CD1c-positive myeloid dendritic cell (primary cell): Measurements from ENCODE around the gene RANBP17.

Experiments used
- DNase-seq: peaks from one replicate; pipeline ENCODE4 v3.0.0-alpha.2; 2016; ENCODE audit errors: extremely low spot score

Gene RANBP17

GRCh38 chr5:171249460-171249859 is 387.6 kb downstream of the RANBP17 start:
- no peak for DNase-seq

GRCh38 chr5:171250738-171251137 is 388.9 kb downstream of the RANBP17 start:
- no peak for DNase-seq

DNA sequence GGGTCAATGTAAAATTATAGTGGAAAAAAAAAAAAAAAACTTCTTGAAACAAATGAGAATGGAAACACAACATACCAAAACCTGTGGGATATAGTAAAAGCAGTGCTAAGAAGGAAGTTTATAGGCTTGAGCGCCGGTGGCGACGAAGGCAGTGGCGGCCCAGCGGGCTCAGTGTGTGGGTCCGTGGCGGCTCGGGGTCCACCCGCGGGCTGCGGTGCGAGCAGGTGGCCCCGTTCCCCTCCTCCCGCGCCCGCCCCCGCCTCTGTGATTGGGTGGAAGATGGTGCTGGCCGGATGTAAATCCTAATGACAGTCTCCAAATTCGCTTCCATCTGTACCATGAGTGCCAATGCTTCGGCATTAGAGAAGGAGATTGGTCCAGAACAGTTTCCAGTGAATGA is 389.7 kb downstream of the RANBP17 start:
- DNase-seq: no peak

DNA sequence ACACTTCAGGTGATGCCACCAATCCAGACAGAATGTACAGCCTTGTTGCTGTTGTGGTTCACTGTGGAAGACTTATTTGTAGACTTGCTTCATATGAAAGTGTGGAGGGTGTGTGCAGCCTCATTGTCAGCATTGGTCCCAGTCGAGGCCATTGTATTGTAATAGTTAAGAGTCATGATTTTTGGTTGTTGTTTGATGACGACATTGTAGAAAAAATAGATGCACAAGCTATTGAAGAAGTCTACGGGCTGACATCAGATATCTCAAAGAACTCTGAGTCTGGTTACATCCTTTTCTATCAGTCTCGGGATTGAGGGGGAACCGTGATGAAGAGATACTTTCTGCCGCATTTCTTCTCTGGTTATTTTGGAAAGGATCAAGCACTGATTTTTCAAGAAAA is 390.9 kb downstream of the RANBP17 start:
- DNase-seq: no peak

DNA sequence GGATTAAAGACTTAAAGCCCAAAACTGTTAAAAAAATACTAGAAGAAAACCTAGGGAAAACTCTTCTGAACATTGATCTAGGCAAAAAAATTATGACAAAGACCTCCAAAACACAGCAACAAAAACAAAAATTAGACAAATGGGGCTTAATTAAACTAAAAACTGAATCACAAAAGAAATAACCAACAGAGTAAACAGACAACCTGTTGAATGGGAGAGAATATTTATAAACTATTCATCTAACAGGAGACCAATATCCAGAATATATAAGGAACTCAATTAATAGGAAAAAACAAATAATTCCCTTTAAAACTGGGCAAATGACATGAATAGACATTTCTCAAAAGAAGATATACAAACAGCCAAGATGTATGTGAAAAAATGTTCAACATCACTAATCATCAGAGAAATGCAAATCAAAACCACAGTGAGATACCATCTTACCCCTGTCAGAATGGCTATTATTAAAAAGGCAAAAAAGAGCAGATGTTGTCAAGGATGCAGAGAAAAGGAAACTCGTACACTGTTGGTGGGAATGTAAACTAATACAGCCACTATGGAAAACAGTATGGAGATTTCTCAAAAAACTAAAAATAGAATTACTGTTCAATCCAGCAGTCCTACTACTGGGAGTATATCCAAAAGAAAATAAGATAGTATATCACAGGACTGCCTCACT is 397.1 kb downstream of the RANBP17 start:
- DNase-seq: no peak

GRCh38 chr5:171261361-171261760 is 399.5 kb downstream of the RANBP17 start:
- DNase-seq: no peak

DNA sequence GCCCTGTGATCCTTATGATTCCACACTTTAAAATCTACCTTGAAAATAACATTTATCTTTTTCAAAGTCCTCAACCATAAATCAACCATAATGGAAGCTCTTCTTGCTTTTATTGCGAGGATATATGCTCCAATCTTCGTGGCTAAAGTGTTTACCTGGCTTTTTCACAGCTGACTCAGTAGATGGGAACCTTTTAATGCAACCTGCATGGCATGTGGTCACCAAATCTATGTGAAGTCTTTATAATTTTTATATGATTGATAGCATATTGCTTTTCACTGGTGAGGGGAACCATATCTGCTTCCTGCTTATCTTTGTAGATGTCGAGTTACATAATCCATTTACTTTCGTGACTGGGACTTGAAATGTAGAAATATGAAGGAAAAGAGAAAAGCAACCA is 400.1 kb downstream of the RANBP17 start:
- DNase-seq: no peak

GRCh38 chr5:171263181-171263580 is 401.4 kb downstream of the RANBP17 start:
- DNase-seq: no peak

DNA sequence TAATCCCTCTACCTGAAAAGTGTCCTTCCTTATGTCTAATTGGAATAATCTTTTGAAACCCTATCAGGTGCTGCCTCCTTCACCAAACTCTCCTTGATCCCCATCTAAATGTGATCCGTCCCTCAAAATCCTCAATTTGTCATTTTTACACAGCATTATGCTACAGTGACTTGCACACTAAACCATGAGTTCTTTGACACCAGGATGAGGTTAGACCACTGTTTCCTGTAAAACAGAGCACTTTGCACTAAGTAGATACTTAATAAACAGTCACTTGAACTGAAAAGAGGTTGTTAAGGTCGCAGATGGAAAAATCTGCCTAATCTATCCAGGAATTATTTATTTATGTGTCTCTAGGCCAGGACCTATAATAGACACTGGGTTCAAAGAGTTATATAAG is 403.0 kb downstream of the RANBP17 start:
- DNase-seq: no peak

- DNase-seq: no peak
Measured at GRCh38 chr5:171268700-171269620, 407.1 kb downstream of the RANBP17 start.

DNA sequence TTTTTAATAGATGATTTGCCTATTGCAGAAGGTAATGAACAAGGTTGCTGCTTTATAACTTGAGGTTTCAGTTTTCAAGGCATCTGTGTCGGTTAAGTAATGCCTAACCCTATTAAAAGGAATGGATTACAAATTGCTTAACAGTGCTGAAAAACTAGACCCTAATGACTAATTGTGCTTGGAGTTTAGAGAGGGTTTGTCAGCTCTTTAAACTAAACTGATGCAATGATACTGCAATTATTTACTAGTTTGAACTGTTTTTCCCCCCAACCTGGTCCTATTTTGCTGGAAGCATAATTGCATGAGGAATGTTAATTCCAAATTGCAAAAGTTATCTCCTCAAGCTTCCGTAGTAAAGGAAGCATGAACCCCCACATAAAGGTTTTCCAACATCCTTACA is 407.9 kb downstream of the RANBP17 start:
- no peak for DNase-seq

- no peak for DNase-seq
Measured at GRCh38 chr5:171270136-171270535, 408.3 kb downstream of the RANBP17 start.

GRCh38 chr5:171271798-171272197 is 410.0 kb downstream of the RANBP17 start:
- no peak for DNase-seq

DNA sequence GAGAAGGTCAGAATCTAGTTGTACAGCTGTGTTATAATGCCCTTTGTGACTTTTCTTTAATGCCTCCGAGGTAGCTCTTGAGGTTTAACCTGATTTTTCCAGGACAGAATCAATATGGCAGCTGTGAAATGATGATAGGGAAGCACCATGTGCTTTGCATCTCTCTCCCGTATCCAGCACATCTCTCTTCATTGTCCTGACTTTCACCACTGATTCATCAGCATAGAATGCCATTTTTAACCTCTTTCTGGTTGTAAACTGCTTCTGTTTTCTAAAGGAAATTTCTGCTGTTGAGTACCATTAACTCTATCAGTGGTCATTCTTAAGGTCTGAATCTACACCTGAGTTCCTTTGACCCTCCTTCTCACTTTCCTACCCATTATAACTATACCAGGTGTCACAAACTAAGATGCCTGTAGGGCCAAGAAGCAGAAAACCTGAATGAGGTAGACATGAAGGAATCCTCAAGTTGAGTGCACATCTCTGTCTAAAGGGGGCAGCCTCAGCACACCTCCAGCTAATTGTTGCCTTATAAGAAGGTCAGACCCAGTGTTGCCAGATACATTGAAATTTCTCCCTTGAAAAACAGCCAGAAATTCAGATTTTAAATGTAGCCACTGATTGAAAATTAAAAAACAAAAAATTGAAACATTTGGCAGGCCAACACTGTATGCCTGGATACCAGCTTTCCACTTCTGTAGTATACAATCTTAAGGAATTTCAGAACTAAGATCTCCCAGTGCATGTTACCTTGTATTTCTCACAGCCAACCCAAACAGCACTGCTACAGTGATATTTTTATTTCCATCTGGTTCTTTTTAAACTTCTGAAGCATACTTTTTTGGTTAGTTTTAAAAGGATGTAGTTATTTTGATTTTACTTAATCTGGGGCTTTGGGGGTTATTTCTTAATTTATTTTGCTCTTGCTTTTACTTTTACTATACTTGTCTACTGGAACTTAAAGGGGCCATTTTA is 411.5 kb downstream of the RANBP17 start:
- no peak for DNase-seq

DNA sequence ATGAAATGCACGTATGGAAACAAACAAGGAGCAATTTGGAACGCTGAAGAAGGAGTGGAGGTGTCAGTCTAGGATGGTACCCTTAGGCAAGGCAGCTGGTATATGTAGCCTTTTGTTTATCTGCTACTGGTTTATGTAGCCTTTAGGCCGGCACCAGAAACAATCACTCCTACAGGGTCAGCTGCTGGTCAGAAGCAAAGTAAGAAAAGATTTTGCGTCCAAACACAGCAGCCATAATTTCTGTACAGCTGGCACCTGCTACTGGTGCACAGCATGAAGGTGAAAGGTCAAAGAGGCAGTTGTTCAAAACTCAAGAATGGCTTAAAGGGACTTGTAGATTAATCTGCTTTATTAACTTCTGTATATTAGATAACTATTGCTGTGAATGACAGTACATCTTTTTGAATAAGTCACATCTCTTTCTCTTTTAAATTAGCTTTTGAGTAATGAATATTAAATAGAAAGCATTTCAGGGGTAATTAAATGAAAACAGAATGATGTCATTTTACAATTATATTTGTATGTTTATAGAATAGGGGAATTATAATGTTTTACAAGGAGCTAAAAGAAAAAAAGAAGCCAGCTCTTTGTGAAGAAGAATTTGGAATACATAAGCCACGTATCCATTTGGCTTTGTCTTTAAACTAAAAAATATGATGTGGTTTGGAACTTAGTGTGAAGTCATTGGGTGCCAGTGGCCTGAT is 414.2 kb downstream of the RANBP17 start:
- DNase-seq: no peak

DNA sequence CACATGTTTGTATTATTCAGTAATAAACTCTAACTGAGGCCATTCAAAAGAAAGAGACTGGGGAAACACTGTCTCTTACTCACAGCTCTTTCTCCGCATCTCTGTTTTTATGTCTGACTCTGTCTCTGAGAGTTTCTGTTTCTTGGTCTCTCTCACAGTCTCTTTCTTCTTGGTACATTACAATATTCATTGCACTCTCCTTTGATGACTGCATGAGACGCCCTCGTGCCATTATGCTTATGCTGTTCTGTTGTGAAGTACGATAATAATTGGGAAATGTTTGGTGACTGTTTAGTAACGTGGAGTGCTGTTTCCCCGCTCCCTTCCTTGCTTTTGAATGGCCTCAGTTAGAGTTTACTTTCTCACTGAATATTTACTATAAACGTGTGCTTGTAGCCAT is 421.9 kb downstream of the RANBP17 start:
- no peak for DNase-seq

DNA sequence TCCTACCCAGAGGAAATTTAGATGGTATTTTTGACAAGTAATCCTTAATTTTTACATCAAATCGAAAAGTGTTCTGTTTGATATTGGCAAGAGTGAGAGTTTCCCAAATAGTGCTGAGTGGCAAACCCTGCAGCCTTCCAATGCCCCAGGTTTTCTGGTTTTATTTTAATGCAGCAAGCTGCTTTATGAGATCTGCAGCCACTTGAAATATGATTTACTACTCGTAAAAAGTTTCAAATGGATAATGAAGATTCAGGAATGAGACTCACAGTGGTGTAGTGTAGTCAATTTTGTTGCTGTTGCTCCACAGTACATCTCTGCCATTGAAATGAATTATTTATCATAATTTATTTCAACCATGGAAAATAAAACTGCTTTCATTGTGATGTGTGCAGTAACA is 423.6 kb downstream of the RANBP17 start:
- DNase-seq: no peak

- DNase-seq: no peak
Measured at GRCh38 chr5:171288066-171288465, 426.2 kb downstream of the RANBP17 start.

DNA sequence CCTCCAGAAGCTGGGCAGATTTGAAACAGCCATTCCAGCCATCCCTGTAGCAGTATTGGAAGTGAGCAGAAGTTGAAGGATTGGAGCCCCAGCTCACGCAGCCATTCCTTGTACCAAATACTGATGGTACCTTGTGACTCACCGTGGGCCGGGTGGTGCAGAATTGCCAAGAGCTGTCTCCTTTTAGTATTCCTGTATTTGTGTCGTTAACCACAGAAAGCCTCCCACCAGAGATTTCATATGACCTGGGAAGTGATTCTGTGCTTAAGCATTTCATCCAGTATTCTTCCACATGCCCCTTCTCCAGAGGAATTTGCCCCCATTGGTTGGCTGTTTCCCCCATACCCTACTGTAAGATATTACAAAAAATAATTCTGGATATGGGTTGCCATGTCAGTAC is 429.6 kb downstream of the RANBP17 start:
- DNase-seq: no peak

DNA sequence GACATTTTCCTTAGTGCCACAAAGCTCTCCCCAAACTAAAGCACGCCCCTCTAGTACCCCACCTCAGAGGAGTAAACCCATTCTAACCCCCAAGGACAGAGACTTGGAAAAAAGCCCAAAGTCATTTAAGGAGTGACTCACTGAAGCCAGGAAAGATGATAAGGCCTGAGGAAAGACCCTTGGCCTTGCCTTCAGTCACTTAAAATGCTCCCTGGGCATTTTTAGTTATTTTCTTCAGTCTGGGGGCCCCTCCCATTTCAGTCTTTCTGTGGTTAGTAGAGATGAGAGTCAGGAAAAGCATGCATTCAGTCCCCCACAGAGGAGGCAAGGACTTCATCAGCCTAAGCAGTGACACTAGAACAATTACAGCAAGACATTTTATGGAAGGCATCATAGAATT is 433.5 kb downstream of the RANBP17 start:
- no peak for DNase-seq

DNA sequence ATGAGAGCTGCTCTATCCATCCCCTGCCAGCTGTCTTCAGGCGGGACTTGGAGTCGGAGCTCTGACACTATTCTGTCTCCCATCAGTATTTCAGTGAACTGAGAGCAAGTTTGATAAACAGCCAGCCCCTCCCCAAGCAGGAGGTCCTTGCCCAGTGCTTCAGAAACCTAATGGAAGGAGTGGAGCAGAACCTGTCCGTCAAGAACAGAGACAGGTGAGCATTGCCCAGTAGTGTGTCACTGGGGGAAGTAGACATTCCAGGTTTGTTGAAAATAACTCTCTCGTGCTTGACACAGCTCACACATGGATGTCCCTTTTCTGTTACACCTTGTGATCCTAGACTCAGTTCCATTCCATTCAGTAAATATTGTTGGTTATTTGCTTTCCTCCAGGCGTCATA is 434.0 kb downstream of the RANBP17 start:
- DNase-seq: no peak
